Testis (tissue), 3 donors: ENCODE data around the gene USP44. TPM values are rescaled to one million over a fixed set of nuclear protein-coding genes. Genes with fewer than 3 reads are reported as not detected.

Source experiments
- DNase-seq: peaks from one replicate; pipeline ENCODE4 v3.0.0-alpha.2; 2019
- H3K27ac ChIP-seq, 2 donors: fragments of 200-600 bp; sonication (generic); one replicate each; pipeline ENCODE4 v1.5.1; 2019
- H3K27me3 ChIP-seq: fragments of 200-600 bp; sonication (generic); one replicate; pipeline ENCODE4 v1.5.1; 2019
- H3K36me3 ChIP-seq: fragments of 200-600 bp; sonication (generic); one replicate; pipeline ENCODE4 v1.5.1; 2017; ENCODE audit warnings: low read depth; ENCODE audit errors: missing control alignments
- H3K4me1 ChIP-seq: fragments of 200-600 bp; sonication (generic); one replicate; pipeline ENCODE4 v1.5.1; 2019
- H3K4me3 ChIP-seq, 2 donors: fragments of 200-600 bp; sonication (generic); one replicate each; pipeline ENCODE4 v1.5.1; 2017 to 2019
- H3K9me3 ChIP-seq: fragments of 200-600 bp; sonication (generic); one replicate; pipeline ENCODE4 v1.5.1; 2017
- CTCF ChIP-seq, 3 experiments: fragments of 450-650 bp in 2 of 3; fragments of 200-600 bp in 1 of 3; sonication (generic) in 1 of 3; IDR thresholded peaks; one replicate each; pipeline ENCODE4 v1.5.1; 2016 to 2019; ENCODE audit warnings: antibody characterized with exemption in 3 of 3, mild to moderate bottlenecking in 2 of 3, moderate library complexity in 1 of 3
- POLR2A ChIP-seq: fragments of 450-650 bp; IDR thresholded peaks from one replicate; pipeline ENCODE4 v1.6.1; 2017; ENCODE audit warnings: antibody characterized with exemption, mild to moderate bottlenecking, moderate library complexity
- WGBS, 2 donors: methylation state at CpG; one replicate each; pipeline ENCODE4 v1.1.5; 2018; 5-methylcytosine and 5-hydroxymethylcytosine counted together
- intact Hi-C: fragments of 100-400 bp; cut with DNase I; formaldehyde crosslinking; loops from one replicate; pipeline ENCODE4 v1.15.1; 2023; ENCODE audit warnings: low total_unique reads
- polyA plus RNA-seq: library from polyadenylated mRNA; stranded (reverse); fragments of 350-450 nt; fragmentation: Illumina TruSeq; extraction: RNeasy Lipid Tissue Mini Kit (QIAGEN cat#74804); gene quantifications from one replicate; pipeline ENCODE4 v1.2.3, GENCODE V29; 2014; ENCODE audit warnings: low read depth, low replicate concordance; ENCODE audit not compliant: insufficient read depth
- total RNA-seq, 2 donors: library from RNA; depleted of rRNA; stranded (reverse); fragments of >200 nt; gene quantifications; one replicate each; pipeline ENCODE4 v1.2.3, GENCODE V29; 2016

Gene USP44
- total and polyA plus RNA-seq, 3 donors from 2014 or later, result 14.2 to 52.9 (median 22.4) TPM

GRCh38 chr12:95548056-95548538, 3.2 kb downstream of the USP44 start:
- peak; percentile 48 for DNase-seq

GRCh38 chr12:95547522-95548055, 3.7 kb downstream of the USP44 start:
- TF ChIP-seq POLR2A, result no peak
- TF ChIP-seq CTCF (IDR thresholded peaks at IDR 0.05), result no peak
- intact Hi-C loops, result no loop called here
- 23 to 27% methylated on average over 9 of the region's 9 CpGs for whole genome bisulfite sequencing, 2 donors
- Histone ChIP-seq H3K36me3 (no peaks in the 10 kb centered on the region), H3K9me3 (no peaks in the 10 kb centered on the region), H3K27me3 (no peaks in the 10 kb centered on the region), H3K27ac (peak overlapping the region; percentile 72 to 73), H3K4me3 (peak overlapping the region; percentile 61 to 86), H3K4me1 (no peaks in the 10 kb centered on the region)
- no peak for DNase-seq

More at GRCh38 chr12:95548056-95548538, 3.2 kb downstream of the USP44 start:
- intact Hi-C loops, result no loop called here
- Histone ChIP-seq H3K4me3 (peak overlapping the region; percentile 61 to 86), H3K36me3 (no peaks in the 10 kb centered on the region), H3K4me1 (no peaks in the 10 kb centered on the region), H3K27me3 (no peaks in the 10 kb centered on the region), H3K27ac (peak overlapping the region; percentile 72 to 73), H3K9me3 (no peaks in the 10 kb centered on the region)
- 3% methylated on average over 25 to 41 of the region's 50 CpGs for WGBS, 2 donors
- TF ChIP-seq CTCF (IDR thresholded peaks at IDR 0.05) (no peak), POLR2A (no peak)

- H3K27ac ChIP-seq, result no peak overlapping the region
- intact Hi-C loops, result no loop called here
- H3K27me3 ChIP-seq, result no peaks in the 10 kb centered on the region
- no peak overlapping the region for H3K4me3 ChIP-seq
- TF ChIP-seq CTCF (IDR thresholded peaks at IDR 0.05) (no peak), POLR2A (no peak)
- no peak for DNase-seq
- H3K4me1 ChIP-seq, result no peaks in the 10 kb centered on the region
- no peaks in the 10 kb centered on the region for H3K36me3 ChIP-seq
- no peaks in the 10 kb centered on the region for H3K9me3 ChIP-seq
- WGBS, 2 donors, result 48 to 61% methylated on average over 9 of the region's 9 CpGs
Observed at GRCh38 chr12:95546491-95546813, 4.8 kb downstream of the USP44 start.

- no peak overlapping the region for H3K27ac ChIP-seq
- no peaks in the 10 kb centered on the region for H3K27me3 ChIP-seq
- 56 to 68% methylated on average over 8 of the region's 8 CpGs for WGBS, 2 donors
- no peaks in the 10 kb centered on the region for H3K36me3 ChIP-seq
- DNase-seq, result no peak
- TF ChIP-seq POLR2A (no peak), CTCF (IDR thresholded peaks at IDR 0.05) (no peak)
- no peak overlapping the region for H3K4me3 ChIP-seq
- H3K9me3 ChIP-seq, result no peaks in the 10 kb centered on the region
- no peaks in the 10 kb centered on the region for H3K4me1 ChIP-seq
- intact Hi-C loops, result no loop called here
Observed at GRCh38 chr12:95545731-95546490, 5.4 kb downstream of the USP44 start.

- Histone ChIP-seq H3K9me3 (no peaks in the 10 kb centered on the region), H3K27me3 (no peaks in the 10 kb centered on the region), H3K27ac (no peak overlapping the region), H3K4me3 (no peak overlapping the region), H3K4me1 (no peaks in the 10 kb centered on the region), H3K36me3 (no peaks in the 10 kb centered on the region)
- no peak for DNase-seq
- 59 to 68% methylated on average over 4 of the region's 4 CpGs for WGBS, 2 donors
- intact Hi-C loops, result no loop called here
- no peak for TF ChIP-seq POLR2A
- TF ChIP-seq CTCF (IDR thresholded peaks at IDR 0.05), result no peak
Observed at GRCh38 chr12:95545303-95545702, 6.0 kb downstream of the USP44 start.
